B cell (primary cell): Measurements from ENCODE around the gene AMZ1.
"Not testable (repeated sequence)": the region's sequence is repeated elsewhere in the genome, so short reads cannot be mapped to it uniquely, and the experiment has no call there.

Experiments
- EZH2 ChIP-seq: IDR thresholded peaks from 2 replicates; pipeline ENCODE4 v1.6.1; 2012; ENCODE audit warnings: borderline replicate concordance, low read depth, mild to moderate bottlenecking, moderate library complexity, low read length; ENCODE audit not compliant: insufficient read depth, poor library complexity, severe bottlenecking
- TF ChIP-seq, protein P1 (sequence below): fragments of 200-600 bp; IDR thresholded peaks from one replicate; pipeline ENCODE4 v1.8.0; 2022; ENCODE audit warnings: antibody characterized with exemption, mild to moderate bottlenecking

DNA sequence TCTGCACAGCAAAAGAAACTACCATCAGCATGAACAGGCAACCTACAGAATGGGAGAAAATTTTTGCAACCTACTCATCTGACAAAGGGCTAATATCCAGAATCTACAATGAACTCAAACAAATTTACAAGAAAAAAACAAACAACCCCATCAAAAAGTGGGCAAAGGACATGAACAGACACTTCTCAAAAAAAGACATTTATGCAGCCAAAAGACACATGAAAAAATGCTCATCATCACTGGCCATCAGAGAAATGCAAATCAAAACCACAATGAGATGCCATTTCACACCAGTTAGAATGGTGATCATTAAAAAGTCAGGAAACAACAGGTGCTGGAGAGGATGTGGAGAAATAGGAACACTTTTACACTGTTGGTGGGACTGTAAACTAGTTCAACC, 60.7 kb downstream of the AMZ1 start:
- TF ChIP-seq, protein P1, sequence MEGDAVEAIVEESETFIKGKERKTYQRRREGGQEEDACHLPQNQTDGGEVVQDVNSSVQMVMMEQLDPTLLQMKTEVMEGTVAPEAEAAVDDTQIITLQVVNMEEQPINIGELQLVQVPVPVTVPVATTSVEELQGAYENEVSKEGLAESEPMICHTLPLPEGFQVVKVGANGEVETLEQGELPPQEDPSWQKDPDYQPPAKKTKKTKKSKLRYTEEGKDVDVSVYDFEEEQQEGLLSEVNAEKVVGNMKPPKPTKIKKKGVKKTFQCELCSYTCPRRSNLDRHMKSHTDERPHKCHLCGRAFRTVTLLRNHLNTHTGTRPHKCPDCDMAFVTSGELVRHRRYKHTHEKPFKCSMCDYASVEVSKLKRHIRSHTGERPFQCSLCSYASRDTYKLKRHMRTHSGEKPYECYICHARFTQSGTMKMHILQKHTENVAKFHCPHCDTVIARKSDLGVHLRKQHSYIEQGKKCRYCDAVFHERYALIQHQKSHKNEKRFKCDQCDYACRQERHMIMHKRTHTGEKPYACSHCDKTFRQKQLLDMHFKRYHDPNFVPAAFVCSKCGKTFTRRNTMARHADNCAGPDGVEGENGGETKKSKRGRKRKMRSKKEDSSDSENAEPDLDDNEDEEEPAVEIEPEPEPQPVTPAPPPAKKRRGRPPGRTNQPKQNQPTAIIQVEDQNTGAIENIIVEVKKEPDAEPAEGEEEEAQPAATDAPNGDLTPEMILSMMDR = not testable (repeated sequence)
- not testable (repeated sequence) for TF ChIP-seq EZH2
